ENCODE data around the gene CGRRF1.

CGRRF1 gene

DNA sequence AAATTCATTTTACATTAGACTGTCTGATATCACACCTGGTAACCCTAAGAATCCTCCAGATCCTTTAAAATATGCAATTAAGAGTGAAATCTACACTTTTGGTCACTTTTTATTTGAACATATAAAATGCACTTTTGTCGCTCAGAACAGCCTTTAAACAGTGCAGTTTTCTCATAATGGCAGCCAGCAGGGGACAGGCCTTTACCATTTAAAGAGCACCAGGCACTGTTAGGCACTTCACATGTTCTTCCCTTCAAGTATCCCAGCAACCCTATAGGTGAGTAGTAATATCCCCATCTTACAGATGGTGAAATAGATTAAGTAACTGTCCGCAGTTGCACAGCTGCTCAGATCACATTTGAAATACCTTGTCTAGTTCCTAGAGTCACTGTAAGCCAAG lies 45.9 kb downstream of the CGRRF1 start:
- Mint-ChIP-seq H3K9me3 (no peaks in the 10 kb centered on the region), H3K4me1 (no peaks in the 10 kb centered on the region), H3K4me3 (no peak overlapping the region), H3K36me3 (no peaks in the 10 kb centered on the region), H3K27me3 (peaks cover 2% of the 10 kb centered on the region), H3K27ac (no peak overlapping the region)

GRCh38 chr14:54556535-54556934 lies 46.8 kb downstream of the CGRRF1 start:
- Mint-ChIP-seq H3K4me1 (no peaks in the 10 kb centered on the region), H3K27me3 (peaks cover 4% of the 10 kb centered on the region), H3K27ac (no peak overlapping the region), H3K36me3 (no peaks in the 10 kb centered on the region), H3K4me3 (no peak overlapping the region), H3K9me3 (no peaks in the 10 kb centered on the region)

DNA sequence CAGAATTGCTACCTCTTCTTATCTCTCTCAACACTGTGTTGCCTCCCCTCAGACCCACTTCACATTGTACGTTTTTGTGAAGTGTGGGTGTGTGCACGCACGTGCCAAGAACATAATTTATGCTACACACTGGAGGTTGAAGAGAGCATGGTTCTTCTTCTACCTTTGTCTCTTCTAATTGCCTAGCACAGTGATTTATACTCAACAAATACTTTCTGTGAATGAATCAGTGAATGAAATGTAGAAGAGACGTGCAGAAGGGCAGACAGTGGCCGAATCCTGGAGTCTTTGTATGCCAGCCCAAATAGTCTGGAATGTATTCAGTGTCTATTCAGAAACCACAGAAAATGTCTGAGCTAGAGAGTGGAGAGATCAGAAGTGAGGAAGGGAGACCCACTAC lies 52.6 kb downstream of the CGRRF1 start:
- peaks cover 2% of the 10 kb centered on the region for H3K27me3 Mint-ChIP-seq
- H3K9me3 Mint-ChIP-seq = no peaks in the 10 kb centered on the region
- peaks cover 9% of the 10 kb centered on the region for H3K4me1 Mint-ChIP-seq

DNA sequence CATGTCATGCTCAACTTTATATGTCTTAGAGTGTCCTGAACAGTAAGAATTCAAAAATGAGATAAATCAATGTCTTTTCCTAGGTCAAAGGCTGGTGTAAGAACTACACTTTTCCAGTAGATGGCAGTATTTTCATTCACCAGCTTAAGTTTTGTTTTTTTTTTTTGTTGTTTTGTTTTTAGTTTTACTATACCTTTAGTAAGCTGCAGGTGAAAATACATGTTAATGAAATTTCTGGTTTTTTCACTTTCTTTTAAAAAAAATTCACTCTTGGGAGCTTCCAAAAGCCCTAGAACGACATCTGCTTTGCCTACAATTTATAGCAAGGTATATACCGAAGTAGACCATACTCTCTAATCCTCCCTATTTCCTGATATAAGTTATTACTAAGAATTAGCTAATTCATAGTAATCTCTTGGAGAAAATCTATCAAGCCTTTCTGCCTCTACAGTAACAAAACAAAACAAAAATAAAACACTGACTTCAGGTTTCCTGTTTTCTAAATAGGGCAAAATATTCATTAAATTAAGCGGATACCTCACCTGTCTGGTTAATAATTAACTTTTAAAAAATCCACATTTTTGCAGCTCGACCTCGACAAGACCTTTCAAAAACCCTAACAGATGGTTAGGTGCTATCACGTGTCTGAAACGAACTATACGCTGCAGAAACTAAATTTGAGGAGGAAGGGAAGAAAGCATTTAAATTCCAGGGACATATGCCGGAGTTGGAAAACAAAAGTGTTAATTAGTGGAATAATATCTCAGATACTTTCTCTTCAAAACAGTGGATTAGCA lies 54.6 kb downstream of the CGRRF1 start:
- Mint-ChIP-seq H3K27me3 (peaks cover 2% of the 10 kb centered on the region), H3K4me3 (peak overlapping the region; percentile 84), H3K9me3 (no peaks in the 10 kb centered on the region), H3K27ac (no peak overlapping the region), H3K36me3 (no peaks in the 10 kb centered on the region), H3K4me1 (peaks cover 18% of the 10 kb centered on the region)

More for the DNA sequence above, 52.6 kb downstream of the CGRRF1 start:
- H3K27ac Mint-ChIP-seq = no peak overlapping the region
- H3K4me3 Mint-ChIP-seq = no peak overlapping the region
- no peaks in the 10 kb centered on the region for H3K36me3 Mint-ChIP-seq

- Mint-ChIP-seq H3K27ac (no peak overlapping the region), H3K36me3 (no peaks in the 10 kb centered on the region), H3K4me1 (peaks cover 20% of the 10 kb centered on the region), H3K4me3 (peak overlapping the region; percentile 84), H3K9me3 (no peaks in the 10 kb centered on the region), H3K27me3 (peaks cover 4% of the 10 kb centered on the region)
These were observed 55.4 kb downstream of the CGRRF1 start for GRCh38 chr14:54564868-54565784.

DNA sequence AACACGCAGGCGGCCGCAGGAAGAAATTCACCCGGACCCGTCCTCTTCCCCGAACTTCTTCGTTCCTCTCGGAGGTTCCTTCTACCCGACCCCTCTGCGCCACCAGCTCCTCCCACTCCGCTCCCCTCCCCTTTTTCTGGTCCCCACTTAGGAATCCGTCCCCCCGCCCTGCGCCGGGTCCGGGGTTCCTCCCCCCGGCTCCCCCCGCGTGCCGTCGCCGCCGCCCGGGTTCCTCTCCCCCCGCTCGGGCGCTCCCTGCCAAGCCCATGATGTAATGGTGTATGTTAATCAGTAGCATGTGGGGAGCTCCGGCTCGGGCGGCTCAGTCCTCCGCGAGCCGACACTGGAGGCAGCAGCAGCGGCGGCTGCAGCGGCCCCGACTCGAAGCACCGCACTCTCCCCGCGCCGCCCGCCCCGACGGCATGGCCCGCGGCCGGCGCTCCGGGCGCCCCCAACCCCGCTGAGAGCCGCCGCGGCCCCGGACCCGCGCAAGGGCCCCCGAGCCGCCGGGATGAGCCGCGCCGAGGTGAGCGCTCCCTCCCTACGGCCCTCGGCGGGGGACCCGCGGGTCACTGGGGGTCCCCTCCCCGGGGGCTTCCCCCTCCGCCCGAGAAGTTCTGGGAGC lies 56.2 kb downstream of the CGRRF1 start:
- peak overlapping the region; percentile 84 for H3K4me3 Mint-ChIP-seq
- H3K27me3 Mint-ChIP-seq = peaks cover 2% of the 10 kb centered on the region
- H3K4me1 Mint-ChIP-seq = peaks cover 23% of the 10 kb centered on the region

DNA sequence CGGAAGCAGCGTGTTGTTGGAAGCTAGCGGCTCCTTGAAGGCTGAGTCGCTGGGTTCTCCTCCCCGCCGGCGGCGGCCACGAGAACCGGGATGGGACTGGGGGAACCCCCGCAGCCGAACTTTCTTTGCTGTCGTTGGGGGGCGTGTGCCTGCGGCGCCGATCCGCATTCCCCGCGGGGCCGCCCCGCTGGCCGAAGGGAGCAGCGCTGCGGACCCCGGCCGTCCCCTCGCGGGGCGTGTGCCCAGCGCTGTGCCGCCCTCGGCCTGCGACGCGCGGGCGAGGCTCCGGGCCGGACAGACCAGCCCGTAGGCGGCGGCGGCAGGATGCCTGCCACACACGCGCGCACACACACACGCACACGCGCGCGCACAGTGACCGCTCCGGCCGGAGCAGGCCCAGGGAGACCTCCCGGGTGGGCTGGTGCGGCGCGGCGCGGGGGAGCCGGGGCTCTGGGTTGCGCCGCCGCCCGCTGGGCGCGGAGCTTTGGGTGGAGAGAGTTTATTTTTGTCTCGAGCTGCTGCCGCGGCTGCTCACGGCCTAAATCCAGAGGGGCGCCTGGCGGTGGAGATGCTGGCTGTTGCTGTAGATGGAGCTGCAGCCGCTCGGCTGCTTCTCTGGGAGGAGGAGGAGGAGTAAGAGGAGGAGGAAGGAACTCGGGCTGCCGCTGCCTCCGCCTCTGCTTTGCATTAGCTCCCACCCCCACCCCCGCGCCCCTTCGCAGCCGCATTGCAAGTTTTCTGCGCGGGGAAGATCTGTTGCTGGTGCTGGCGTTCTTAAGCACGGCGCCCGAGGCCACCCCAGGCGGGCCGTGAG lies 56.9 kb downstream of the CGRRF1 start, which contains the start of gene SAMD4A:
Gene SAMD4A, plus strand, starts transcription at position 719 of the 814 bp plus-strand sequence. CDS start 789 bp downstream, outside the sequence.
- H3K36me3 Mint-ChIP-seq = no peaks in the 10 kb centered on the region
- H3K9me3 Mint-ChIP-seq = no peaks in the 10 kb centered on the region
- peaks cover 2% of the 10 kb centered on the region for H3K27me3 Mint-ChIP-seq
- H3K27ac Mint-ChIP-seq = peak within 1 kb of the TSS; percentile 91
- peak within 1 kb of the TSS; percentile 96 for H3K4me3 Mint-ChIP-seq
- peaks cover 23% of the 10 kb centered on the region for H3K4me1 Mint-ChIP-seq

More for the DNA sequence above, 56.2 kb downstream of the CGRRF1 start:
- H3K9me3 Mint-ChIP-seq = no peaks in the 10 kb centered on the region
- H3K27ac Mint-ChIP-seq = peak overlapping the region; percentile 65
- no peaks in the 10 kb centered on the region for H3K36me3 Mint-ChIP-seq

GRCh38 chr14:54567224-54567638 lies 57.5 kb downstream of the CGRRF1 start:
- H3K27me3 Mint-ChIP-seq = peaks cover 6% of the 10 kb centered on the region
- H3K36me3 Mint-ChIP-seq = peaks cover 5% of the 10 kb centered on the region
- peaks cover 23% of the 10 kb centered on the region for H3K4me1 Mint-ChIP-seq
- peaks cover 5% of the 10 kb centered on the region for H3K9me3 Mint-ChIP-seq
- H3K4me3 Mint-ChIP-seq = peak overlapping the region; percentile 96
- peak overlapping the region; percentile 91 for H3K27ac Mint-ChIP-seq

GRCh38 chr14:54567639-54568561 lies 58.2 kb downstream of the CGRRF1 start:
- Mint-ChIP-seq H3K4me1 (peaks cover 23% of the 10 kb centered on the region), H3K9me3 (peaks cover 6% of the 10 kb centered on the region), H3K27me3 (peaks cover 6% of the 10 kb centered on the region), H3K27ac (peak overlapping the region; percentile 91), H3K36me3 (peaks cover 7% of the 10 kb centered on the region), H3K4me3 (peak overlapping the region; percentile 96)

DNA sequence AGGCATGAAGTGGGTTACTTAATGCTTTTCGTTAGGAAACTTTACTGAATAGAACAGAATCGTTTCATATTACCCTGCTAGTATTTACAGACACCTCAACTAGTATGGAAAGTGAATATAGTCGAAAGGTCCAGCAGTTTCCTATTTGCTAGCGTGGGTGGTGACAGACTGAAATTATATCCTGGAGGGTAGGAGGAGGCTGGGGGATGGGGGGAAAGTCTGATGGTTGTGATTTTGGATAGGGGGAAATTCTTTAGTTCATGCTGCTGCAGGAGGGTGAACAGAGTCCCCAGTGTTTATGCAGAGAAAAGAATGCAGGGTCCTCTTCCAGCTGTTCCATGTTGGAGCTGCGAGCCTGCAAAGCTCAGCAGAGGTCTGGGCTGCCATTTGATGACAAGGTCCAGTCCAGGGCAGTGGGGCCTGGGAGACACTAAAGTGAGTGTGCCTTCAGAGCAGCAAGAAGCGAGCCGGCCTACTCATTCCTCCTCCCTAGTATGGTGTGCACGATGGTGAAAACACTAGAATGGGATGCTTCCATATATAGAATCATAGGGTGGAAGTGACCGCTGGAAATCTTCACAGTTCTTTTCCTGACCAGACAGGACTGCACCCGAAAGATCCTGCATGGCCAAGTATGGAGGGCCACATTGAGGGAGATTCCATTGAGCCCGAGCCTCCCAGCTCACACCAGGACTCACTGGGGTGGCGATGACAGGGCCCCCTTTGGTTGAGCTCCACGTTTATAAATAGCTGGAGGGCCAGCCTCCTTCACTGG lies 59.3 kb downstream of the CGRRF1 start:
- Mint-ChIP-seq H3K4me1 (peaks cover 23% of the 10 kb centered on the region), H3K27me3 (peaks cover 6% of the 10 kb centered on the region), H3K27ac (no peak overlapping the region), H3K36me3 (peaks cover 12% of the 10 kb centered on the region), H3K4me3 (peak overlapping the region; percentile 51), H3K9me3 (peaks cover 6% of the 10 kb centered on the region)

- Mint-ChIP-seq H3K27ac (no peak overlapping the region), H3K4me3 (no peak overlapping the region), H3K4me1 (peaks cover 15% of the 10 kb centered on the region), H3K36me3 (peaks cover 12% of the 10 kb centered on the region), H3K9me3 (peaks cover 6% of the 10 kb centered on the region), H3K27me3 (peaks cover 6% of the 10 kb centered on the region)
These were observed 60.3 kb downstream of the CGRRF1 start for GRCh38 chr14:54570047-54570446.

DNA sequence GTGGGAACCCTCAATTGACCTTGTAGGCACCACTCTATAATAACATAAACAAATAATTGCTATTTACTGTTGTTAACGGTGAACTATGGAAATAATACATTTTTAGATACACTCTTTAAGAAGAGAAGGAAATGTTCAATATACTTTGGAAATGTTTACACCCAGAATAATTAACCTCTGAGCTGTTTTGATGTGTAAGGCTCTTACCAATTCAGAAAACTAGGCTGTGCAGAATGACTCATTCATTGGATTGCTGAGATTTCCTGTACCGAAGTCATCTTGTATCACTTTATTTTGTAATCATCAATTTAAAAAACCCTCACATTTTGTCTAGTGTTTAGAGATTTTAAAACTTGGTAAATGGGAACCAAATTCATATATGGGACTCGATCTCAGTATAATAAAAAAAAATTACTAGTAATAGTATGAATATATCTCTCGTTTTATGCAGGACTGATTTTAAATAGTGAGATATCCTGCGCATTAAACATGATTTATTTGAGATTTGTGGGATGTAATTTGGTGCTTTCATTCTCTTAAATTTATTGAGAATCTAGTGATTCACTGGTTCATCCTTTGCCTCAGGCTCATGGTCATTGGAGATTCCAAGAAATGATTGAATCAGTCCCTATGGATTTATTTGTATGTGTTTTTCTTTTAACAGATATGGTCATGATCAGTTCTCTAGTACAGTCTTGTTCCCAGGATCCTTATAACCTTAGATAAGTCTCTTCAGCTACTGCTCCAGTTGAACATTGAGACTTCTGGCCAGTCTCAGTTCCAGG lies 61.1 kb downstream of the CGRRF1 start:
- H3K36me3 Mint-ChIP-seq = peaks cover 12% of the 10 kb centered on the region
- H3K27me3 Mint-ChIP-seq = peaks cover 6% of the 10 kb centered on the region
- peaks cover 15% of the 10 kb centered on the region for H3K4me1 Mint-ChIP-seq
- no peak overlapping the region for H3K4me3 Mint-ChIP-seq
- H3K27ac Mint-ChIP-seq = no peak overlapping the region
- peaks cover 6% of the 10 kb centered on the region for H3K9me3 Mint-ChIP-seq

DNA sequence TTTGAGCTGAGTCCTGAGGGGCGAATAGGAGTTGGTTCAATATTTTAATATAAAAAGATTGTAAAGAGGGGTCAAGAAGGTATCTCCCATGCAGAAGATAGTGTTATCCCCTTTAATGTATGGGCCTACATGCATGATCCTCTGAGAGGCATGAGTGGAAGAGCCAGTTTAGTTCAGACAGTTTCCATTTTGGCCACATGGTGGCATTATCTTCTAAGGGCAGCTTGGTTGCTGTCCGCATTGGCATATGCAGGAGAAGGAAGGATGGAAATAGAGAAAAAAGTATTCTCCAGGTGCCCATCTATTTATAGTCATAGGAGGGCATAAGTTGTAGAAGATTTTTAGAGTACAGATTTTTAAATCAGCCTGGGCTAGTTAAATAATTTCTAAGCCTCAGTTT lies 62.6 kb downstream of the CGRRF1 start:
- Mint-ChIP-seq H3K4me1 (peaks cover 14% of the 10 kb centered on the region), H3K27me3 (peaks cover 6% of the 10 kb centered on the region), H3K4me3 (no peak overlapping the region), H3K36me3 (peaks cover 17% of the 10 kb centered on the region), H3K27ac (no peak overlapping the region), H3K9me3 (peaks cover 6% of the 10 kb centered on the region)
